Measurements from ENCODE around the gene RGS19.
A peak's percentile ranks its signal among the peaks of the same experiment; 100 is the strongest.

RGS19 gene

DNA sequence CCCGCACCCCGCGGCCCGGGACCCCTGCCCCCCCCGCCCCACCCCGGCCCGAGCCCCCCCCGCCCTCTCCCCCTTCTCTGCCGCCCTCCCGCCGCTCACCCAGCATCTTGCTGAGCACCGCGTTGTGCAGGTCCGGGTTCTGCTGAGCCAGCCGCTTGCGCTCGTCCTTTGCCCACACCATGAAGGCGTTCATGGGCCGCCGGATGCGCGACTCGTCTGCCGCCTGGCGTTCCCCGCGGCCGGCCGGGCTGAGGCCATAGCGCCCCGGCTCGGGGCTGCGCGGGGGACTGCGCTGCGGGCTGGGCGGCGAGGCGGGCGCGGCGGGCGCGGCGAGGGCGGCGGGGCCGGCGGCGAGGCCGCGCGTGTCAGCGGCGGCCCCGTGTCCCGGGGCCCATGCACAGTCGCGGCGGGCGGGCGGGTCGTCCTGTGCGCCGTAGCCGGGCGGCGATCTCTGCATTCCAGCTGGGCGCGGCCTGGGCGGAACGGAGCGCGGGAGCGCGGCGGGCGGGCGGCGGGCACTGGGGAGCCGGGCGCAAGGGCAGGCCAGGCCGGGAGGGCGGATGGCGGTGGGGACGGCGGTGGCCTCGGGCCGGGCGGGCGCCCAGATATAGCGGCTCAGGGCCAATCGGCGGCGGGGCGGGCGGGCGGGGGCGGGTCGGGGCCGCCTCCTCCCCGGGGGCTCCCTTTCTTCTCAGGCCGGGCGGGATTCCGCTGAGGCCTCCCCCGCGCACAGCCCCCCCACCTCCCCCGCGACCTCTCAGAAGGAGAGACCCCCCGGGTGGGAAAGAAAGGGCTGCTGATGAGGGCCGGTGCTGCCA lies 30.0 kb downstream of the RGS19 start, which contains the start of gene SOX18:
Gene SOX18 (minus strand): TSS at position 580 of the 818 bp plus-strand sequence. CDS start 123 bp downstream, at position 457.
- peaks cover 8% of the 10 kb centered on the region for H3K4me1 Mint-ChIP-seq
- DNase-seq (peak; percentile 46), ATAC-seq (no peak)
- no peak within 1 kb of the TSS for H3K27ac Mint-ChIP-seq
- peaks cover 24% of the 10 kb centered on the region for H3K27me3 Mint-ChIP-seq
- H3K36me3 Mint-ChIP-seq (ENCODE audit: low read depth), result no peaks in the 10 kb centered on the region
- no peaks in the 10 kb centered on the region for H3K9me3 Mint-ChIP-seq
- no peak within 1 kb of the TSS for H3K4me3 Mint-ChIP-seq

GRCh38 chr20:64048402-64049044 lies 30.8 kb downstream of the RGS19 start:
- Mint-ChIP-seq H3K9me3 (no peaks in the 10 kb centered on the region), H3K4me3 (no peak overlapping the region), H3K4me1 (peaks cover 8% of the 10 kb centered on the region), H3K27ac (no peak overlapping the region), H3K27me3 (peaks cover 24% of the 10 kb centered on the region), H3K36me3 (ENCODE audit: low read depth) (no peaks in the 10 kb centered on the region)
- DNase-seq (no peak), ATAC-seq (no peak)

- no peak for ATAC-seq
- DNase-seq, result no peak
- Mint-ChIP-seq H3K27ac (no peak overlapping the region), H3K4me1 (peaks cover 8% of the 10 kb centered on the region), H3K9me3 (no peaks in the 10 kb centered on the region), H3K27me3 (peaks cover 24% of the 10 kb centered on the region), H3K36me3 (ENCODE audit: low read depth) (no peaks in the 10 kb centered on the region), H3K4me3 (no peak overlapping the region)
These were observed 31.3 kb downstream of the RGS19 start for GRCh38 chr20:64047968-64048401.

- no peaks in the 10 kb centered on the region for H3K9me3 Mint-ChIP-seq
- no peak overlapping the region for H3K27ac Mint-ChIP-seq
- H3K4me1 Mint-ChIP-seq, result peaks cover 11% of the 10 kb centered on the region
- ATAC-seq (no peak), DNase-seq (no peak)
- peaks cover 24% of the 10 kb centered on the region for H3K27me3 Mint-ChIP-seq
- no peak overlapping the region for H3K4me3 Mint-ChIP-seq
- no peaks in the 10 kb centered on the region for H3K36me3 Mint-ChIP-seq (ENCODE audit: low read depth)
These were observed 32.3 kb downstream of the RGS19 start for GRCh38 chr20:64047046-64047389.

- no peaks in the 10 kb centered on the region for H3K9me3 Mint-ChIP-seq
- no peaks in the 10 kb centered on the region for H3K36me3 Mint-ChIP-seq (ENCODE audit: low read depth)
- H3K27ac Mint-ChIP-seq, result no peak overlapping the region
- ATAC-seq, result no peak
- no peak overlapping the region for H3K4me3 Mint-ChIP-seq
- no peak for DNase-seq
- peaks cover 22% of the 10 kb centered on the region for H3K4me1 Mint-ChIP-seq
- peaks cover 17% of the 10 kb centered on the region for H3K27me3 Mint-ChIP-seq
These were observed 33.8 kb downstream of the RGS19 start for GRCh38 chr20:64045346-64046011.

GRCh38 chr20:64044484-64045247 lies 34.7 kb downstream of the RGS19 start:
- no peaks in the 10 kb centered on the region for H3K36me3 Mint-ChIP-seq (ENCODE audit: low read depth)
- no peak overlapping the region for H3K27ac Mint-ChIP-seq
- DNase-seq (no peak), ATAC-seq (no peak)
- peaks cover 28% of the 10 kb centered on the region for H3K4me1 Mint-ChIP-seq
- peaks cover 12% of the 10 kb centered on the region for H3K27me3 Mint-ChIP-seq
- no peak overlapping the region for H3K4me3 Mint-ChIP-seq
- no peaks in the 10 kb centered on the region for H3K9me3 Mint-ChIP-seq

DNA sequence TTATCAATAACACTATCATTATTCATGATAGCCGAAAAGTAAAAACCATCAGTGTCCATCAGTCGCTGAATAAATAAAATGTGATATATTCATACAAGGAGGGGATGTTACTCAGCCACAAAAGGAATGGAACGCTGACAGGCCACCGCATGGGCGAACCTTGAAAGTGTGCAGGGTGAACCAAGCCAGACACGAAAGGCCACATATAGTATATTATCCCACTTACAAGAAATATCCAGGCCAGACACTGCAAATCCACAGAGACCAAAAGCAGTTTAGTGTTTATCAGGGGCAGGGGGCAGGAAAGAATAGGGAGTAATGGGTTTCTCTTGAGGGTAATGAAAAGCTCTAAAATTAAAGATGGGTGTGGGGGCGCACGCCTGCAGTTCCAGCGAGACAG lies 35.5 kb downstream of the RGS19 start:
- no peak overlapping the region for H3K27ac Mint-ChIP-seq
- no peaks in the 10 kb centered on the region for H3K36me3 Mint-ChIP-seq (ENCODE audit: low read depth)
- DNase-seq (no peak), ATAC-seq (no peak)
- peak overlapping the region; percentile 48 for H3K4me3 Mint-ChIP-seq
- H3K27me3 Mint-ChIP-seq, result peaks cover 10% of the 10 kb centered on the region
- H3K4me1 Mint-ChIP-seq, result peaks cover 31% of the 10 kb centered on the region
- H3K9me3 Mint-ChIP-seq, result no peaks in the 10 kb centered on the region

- peaks cover 39% of the 10 kb centered on the region for H3K4me1 Mint-ChIP-seq
These were observed 37.1 kb downstream of the RGS19 start for GRCh38 chr20:64042054-64042781.

DNA sequence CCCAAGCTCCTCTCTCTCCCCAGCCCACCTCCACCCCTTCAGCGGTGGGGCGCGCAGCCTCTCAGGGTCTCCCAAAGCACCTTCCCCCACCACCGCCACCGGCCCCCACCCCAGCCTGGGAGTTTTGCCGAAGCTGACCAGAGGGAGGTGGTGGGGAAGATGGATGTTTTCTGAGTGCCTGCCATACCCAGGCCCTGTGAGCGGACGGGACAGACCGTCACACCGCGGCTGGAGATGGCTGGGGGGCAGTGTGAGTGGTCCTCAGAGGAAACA lies 37.6 kb downstream of the RGS19 start:
- ATAC-seq, result no peak
- Mint-ChIP-seq H3K36me3 (ENCODE audit: low read depth) (no peaks in the 10 kb centered on the region), H3K27me3 (peaks cover 7% of the 10 kb centered on the region), H3K4me3 (peak overlapping the region; percentile 79), H3K9me3 (no peaks in the 10 kb centered on the region), H3K4me1 (peaks cover 44% of the 10 kb centered on the region), H3K27ac (no peak overlapping the region)
- no peak for DNase-seq

More at GRCh38 chr20:64042054-64042781, 37.1 kb downstream of the RGS19 start:
- no peak for ATAC-seq
- Mint-ChIP-seq H3K9me3 (no peaks in the 10 kb centered on the region), H3K4me3 (peak overlapping the region; percentile 79), H3K27ac (peak overlapping the region; percentile 71), H3K27me3 (peaks cover 8% of the 10 kb centered on the region), H3K36me3 (ENCODE audit: low read depth) (no peaks in the 10 kb centered on the region)
- no peak for DNase-seq

DNA sequence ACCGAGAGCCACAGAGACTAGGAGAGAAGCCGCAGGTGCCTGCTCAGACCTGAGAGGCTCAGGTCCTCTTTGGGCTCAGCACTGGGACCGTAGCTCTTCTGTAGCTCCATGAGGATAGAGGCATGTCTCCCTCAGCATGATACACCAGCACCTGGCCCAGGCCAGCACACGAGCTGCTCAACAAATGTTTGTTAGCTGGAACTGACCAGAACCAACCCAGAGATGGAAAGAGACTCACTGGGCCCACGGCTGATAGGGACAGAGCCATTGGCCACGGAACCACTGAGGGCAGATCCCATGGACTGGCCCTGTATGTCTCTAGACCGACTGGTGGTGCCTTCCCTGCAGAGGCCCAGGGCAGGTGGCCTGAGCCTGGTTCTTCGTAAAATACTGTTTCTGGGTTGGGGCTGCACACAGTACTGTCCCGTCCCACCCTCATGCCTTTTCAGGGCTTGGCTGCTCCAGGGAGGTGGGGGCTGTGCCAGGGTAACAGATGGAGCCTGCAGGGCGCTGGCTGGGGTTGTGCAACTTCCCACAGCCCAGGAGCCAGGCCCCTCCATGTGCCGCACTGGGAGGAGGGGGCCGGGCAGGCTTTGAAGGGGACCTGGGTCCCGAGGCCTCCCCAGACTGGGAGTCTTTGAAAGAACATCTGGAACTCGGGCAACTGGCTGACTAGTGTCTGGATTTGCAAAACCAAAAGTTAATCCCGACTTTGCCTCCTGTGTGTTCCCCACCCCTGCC lies 38.1 kb downstream of the RGS19 start:
- DNase-seq, result no peak
- ATAC-seq, result no peak
- no peaks in the 10 kb centered on the region for H3K36me3 Mint-ChIP-seq (ENCODE audit: low read depth)
- peaks cover 3% of the 10 kb centered on the region for H3K27me3 Mint-ChIP-seq
- H3K9me3 Mint-ChIP-seq, result no peaks in the 10 kb centered on the region
- H3K27ac Mint-ChIP-seq, result peak overlapping the region; percentile 49
- peaks cover 46% of the 10 kb centered on the region for H3K4me1 Mint-ChIP-seq
- H3K4me3 Mint-ChIP-seq, result peak overlapping the region; percentile 79

DNA sequence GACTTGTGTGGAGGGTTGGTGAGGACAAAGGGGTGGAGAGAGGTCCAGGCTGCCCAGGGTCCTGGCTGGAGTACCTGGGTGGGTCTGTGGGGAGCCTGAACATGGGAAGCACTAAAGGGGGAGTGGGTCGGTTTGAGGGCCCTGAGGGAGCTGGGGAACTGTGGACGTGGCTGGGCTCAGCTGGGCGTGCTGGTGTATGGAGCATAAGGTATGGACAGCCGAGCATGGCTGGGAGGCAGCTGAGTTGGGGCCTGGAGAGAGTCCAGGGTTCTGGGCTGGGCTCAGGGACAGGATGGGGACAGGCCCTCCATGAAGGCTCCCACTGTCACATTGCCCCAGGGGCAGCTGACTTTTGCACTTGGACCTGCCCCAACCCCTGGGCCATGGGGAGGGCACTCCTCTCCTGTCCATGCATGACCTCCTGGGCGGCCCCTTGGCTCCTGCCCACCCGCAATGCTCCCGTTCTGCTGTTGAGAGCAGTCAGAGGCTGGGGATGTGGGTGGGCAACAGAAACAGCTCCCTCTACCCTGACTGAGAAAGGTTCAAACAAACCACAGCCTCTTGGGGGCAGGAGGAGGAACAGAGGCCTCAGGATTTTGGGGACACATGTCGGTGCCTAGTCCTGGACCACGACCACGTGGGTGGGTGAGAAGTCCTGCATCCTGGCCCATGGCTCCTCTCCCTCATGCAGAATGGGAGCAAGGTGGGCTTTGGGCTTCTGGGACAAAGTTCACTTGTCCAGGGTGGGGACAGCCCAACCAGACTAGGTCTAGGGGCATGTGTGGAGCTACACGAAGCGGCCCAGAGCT lies 38.9 kb downstream of the RGS19 start:
- H3K4me3 Mint-ChIP-seq, result no peak overlapping the region
- peaks cover 51% of the 10 kb centered on the region for H3K4me1 Mint-ChIP-seq
- H3K27ac Mint-ChIP-seq, result no peak overlapping the region
- ATAC-seq (no peak), DNase-seq (no peak)
- no peaks in the 10 kb centered on the region for H3K9me3 Mint-ChIP-seq
- no peaks in the 10 kb centered on the region for H3K36me3 Mint-ChIP-seq (ENCODE audit: low read depth)
- H3K27me3 Mint-ChIP-seq, result peaks cover 2% of the 10 kb centered on the region

DNA sequence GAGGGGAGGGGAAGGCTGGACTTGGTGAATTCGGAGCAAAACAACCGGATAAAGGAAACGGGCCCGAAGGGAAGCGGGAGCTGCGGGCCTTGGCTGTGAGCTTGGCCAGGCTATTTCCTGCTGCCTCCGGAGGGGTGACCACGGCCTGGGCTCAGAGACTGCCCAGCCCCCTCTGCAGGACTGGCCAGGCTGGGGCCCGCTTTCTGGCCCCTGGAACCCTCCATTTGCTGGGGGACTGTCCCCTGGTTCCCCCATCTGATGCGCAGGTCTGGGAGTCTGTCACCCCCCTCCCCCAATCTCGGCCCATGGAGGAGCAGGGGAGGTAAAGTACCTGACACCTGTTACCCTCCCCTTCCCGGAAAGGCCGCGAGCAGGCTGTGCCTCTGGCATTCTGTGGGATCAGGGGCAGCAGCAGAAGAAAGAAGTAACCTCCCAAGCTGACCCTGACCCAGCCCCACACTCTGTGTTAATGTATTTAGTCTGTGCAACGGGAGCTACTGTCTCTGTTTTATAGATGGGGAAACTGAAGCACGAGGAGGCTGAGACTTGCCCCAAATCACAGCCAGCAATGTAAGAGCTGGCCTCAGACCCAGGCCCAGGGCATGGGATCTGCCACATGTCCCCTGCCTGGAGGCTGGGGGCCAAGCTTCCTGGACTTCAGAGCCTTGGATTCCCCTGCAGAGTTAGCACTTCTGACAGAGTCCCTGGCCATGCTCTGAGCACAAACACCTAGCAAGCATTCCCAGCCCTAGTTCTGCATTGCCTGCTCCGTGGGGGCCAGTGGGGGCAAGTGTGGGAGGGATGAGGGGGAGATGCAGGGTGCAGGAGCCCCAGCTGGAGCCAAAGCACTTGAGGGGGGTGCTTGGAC lies 39.8 kb downstream of the RGS19 start:
- Mint-ChIP-seq H3K4me3 (peak overlapping the region; percentile 50), H3K9me3 (no peaks in the 10 kb centered on the region), H3K36me3 (ENCODE audit: low read depth) (no peaks in the 10 kb centered on the region), H3K27me3 (peaks cover 2% of the 10 kb centered on the region), H3K4me1 (peaks cover 58% of the 10 kb centered on the region), H3K27ac (no peak overlapping the region)
- ATAC-seq, result no peak
- DNase-seq, result no peak
